ENCODE data around the gene ST3GAL4.
"Not testable (repeated sequence)": the region's sequence is repeated elsewhere in the genome, so short reads cannot be mapped to it uniquely, and the experiment has no call there.

The ST3GAL4 gene

DNA sequence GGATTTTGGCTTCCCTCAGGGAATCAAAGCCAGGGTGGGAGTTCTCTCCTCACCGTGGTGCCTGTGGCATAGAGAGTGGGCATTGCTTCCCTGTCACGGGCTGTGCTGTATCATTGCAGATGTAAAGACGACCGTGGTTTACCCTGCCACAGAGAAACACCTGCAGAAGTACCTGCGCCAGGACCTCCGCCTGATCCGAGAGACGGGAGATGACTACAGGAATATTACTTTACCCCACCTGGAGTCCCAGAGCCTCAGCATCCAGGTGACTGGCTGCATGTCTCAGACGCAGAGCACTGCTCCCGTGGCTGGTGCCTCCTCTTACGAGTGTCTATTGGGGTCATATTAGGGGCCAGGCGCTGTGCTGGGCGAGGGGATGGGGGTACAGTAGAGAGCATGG lies 24.2 kb upstream of the ST3GAL4 start:
- no peak for DNase-seq

DNA sequence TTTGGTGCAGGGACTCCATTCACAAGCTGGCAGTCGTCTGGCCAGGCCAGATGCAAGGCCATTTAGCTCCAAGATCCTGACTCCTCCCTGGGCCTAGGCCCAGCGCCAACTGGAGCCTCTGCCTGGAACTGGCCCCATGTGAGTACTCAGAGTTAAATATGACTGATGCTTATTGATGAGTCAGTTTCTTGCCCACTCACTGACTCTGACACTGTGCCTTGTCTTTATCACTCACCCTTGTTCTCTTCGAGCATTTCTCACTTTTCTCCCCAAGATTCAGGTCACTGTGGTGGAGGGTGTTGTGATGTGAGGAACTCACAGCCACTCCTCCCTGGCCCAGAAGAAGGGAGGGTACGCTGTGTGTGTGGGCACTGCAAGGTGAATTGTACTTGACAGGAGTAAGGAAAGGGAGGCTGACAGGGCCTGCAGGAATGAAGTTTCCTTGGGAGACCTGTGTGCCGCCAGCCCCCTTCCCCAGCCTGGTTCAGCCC lies 23.2 kb upstream of the ST3GAL4 start:
- no peak for DNase-seq

DNA sequence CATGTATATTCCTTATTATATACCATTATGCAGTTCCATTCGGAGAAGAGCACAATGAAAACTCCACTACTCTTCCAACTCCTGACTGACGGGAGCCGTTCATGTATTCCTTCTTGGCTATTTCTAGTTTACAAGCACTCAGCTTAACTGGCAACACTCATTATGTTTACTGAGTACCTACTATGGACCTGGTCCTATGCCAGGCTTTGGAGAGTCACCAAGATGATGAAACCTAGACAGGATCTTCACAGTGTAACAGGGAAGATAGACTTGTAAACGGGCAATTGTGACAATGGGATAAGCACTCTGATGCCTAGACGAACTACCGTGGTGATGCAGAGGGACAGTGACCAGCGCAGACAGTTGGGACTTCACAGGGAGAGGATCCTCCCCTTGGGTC lies 22.3 kb upstream of the ST3GAL4 start:
- DNase-seq = no peak

DNA sequence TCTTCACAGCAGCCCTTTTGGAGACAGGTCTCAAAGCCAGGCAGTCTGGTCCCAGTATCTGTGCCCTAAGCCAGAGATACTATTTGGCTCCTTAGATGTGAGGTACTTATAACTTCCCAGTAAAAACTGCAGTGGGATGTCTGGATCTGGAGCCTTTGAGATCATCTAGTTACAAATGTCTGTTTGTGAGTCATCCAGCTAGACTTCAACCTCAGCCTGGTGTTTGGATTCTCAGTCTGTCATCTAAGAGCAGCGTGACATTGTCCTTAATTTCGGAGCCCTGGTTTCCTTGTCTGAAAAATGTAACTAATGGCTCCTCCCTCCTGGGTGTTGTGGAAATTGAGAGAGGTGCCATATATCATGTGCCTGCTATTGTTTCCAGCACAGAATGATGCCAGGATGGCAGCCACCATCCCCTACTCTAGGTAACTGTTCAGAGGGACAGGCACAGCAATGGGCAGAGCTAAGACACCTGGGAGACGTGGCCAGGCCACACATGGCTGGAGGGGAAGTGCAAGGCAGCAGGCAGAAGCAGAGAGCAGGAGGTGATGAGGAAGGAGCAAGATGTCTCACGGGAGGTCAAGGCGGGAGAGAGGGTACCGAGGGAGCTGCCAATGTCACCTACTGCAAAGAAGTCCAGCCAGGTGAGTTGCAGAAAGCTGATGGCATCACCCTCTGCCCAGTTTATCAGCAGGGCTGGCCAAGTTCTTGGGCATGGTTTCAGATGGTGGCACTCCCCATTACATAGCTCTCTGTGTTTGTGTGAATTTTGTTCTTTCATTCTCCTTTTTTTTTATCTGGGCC lies 20.6 kb upstream of the ST3GAL4 start:
- DNase-seq = no peak

DNA sequence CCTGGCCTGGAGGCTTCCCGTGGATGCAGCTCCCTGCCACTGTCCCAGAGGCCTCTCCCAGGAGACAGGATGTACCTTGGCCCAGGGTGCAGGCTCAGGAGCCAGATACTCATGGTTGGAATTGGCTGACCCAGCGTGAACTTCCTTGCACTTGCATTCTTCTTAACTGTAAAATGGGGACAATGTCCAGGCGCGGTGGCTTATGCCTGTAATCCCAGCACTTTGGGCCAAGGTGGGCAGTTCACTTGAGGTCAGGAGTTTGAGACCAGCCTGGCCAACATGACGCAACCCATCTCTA lies 20.1 kb upstream of the ST3GAL4 start:
- no peak for DNase-seq

DNA sequence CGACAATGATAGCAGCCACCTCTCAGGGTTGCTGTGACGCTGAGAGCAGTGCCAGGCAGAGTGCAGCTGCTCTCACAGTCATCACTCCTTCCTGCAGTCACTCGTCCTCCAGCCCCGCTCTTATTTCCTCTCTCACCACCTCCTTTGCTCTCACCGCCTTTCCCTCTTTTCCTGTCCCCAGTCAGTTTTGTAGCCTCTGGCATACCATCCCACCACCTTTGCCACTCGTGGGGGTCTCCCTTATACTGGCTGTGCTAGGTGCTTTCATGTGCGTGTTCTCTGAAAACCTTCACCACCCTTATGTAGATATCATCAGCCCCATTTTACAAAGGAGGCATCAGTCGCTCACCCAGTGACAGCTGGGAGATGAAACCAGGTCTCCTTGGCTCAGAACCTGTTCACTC lies 19.3 kb upstream of the ST3GAL4 start:
- DNase-seq = no peak

DNA sequence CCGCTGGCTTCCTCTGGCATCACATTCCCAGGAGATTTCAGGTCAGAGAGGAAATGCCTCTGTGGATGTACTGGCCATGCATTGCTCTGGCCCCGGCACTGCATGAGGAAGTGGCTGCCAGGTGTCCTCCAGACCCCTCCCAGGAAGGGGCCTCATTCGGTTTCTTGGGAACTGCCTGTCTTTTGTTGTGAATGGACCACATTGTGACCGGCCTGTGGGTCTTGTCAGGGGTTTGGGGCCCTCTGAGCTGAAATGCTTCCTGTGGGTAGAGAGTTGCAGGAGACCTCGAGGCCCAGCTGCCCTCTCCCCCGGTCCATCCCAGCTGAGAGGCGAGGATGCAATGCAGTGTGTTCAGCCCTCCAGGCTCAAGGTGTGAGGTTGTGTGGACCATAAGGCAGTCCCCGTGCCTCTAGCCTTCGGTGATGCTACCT lies 18.8 kb upstream of the ST3GAL4 start:
- no peak for DNase-seq

DNA sequence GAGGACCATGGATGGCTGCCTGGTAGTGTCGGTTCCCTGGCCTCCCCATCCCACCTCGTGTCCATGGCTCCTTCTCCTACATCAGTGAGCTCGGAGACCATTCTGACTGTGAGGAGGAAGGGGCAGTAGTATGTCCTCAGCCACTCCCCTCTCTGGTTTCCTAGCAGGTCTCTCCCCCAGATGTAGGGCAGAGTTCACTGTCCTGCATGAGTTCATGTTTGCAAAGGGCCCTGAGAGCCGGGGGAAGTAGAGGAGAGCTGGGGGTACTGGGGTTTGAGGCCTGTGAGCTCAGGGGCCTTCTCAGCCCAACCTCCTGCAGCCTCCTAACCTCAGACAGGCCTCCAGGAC lies 18.4 kb upstream of the ST3GAL4 start:
- DNase-seq = no peak

DNA sequence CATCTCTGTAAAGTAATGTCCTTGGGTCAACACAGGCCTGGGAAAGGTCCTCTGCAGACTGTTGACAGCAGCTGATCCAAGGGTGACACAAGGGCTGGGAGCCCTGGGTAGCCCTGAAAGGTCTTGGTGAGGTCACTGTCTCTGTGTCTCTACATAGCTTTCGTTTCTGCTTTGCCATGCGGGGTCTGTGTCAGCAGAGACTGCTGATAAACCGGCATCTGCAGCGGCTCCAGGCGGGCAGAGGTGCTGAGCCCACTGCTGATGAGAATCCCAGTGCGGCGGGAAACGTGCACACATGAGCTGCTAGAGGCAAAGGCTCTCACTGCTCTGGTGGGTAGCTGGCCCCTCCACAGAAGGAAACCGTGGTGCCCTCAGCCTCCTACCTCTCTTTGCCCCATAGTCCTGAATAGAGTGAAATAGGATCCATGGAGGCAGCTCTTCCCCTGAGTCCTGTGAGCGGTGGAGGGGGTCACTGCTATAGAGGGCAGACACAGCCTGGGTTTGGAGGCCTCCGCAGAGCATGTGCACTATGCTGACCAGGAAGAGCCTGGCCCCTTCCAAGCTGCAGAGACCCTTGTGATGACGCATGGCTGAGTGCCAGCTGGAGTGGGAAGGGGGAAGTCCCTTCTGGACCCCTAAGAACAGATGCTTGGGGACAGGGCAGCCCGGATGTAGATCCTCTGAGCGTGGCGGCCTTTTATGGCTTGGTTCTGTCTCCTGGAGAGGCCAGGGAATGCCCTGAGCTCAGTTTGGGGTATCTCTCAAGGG lies 17.8 kb upstream of the ST3GAL4 start:
- DNase-seq = no peak

DNA sequence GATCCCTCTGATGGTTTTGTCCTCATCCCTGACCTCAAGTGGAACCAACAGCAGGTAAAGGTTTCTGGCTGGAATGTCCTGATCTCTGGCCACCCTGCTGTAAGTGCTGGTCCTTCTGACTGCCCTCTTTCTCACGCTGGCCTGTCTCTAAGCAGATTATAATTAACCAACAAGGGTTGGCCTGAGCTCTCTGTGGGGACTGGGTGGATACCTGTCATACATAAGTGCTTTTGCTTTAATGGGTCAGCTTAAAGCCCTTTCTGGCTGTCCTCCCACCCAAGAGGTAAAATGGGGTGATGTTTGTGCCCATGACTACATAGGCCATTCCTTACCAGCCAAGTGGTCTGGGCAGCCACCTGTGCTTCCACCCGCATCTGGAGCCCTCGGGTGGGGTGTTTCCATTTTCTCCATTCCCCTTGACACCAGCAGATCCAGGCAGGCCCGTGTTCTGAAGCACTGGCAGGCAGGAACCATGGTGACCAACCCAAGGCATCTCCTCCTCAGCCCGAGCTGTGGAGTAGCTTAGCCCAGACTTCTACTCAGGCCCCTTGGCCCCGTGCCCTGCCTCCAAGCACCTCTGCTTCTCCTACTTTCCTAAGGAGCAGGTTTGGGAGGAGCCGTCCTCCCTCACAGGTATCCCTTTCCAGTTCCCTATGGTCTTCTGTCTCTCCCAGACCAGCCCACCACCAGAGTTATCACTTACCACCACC lies 17.0 kb upstream of the ST3GAL4 start:
- no peak for DNase-seq

DNA sequence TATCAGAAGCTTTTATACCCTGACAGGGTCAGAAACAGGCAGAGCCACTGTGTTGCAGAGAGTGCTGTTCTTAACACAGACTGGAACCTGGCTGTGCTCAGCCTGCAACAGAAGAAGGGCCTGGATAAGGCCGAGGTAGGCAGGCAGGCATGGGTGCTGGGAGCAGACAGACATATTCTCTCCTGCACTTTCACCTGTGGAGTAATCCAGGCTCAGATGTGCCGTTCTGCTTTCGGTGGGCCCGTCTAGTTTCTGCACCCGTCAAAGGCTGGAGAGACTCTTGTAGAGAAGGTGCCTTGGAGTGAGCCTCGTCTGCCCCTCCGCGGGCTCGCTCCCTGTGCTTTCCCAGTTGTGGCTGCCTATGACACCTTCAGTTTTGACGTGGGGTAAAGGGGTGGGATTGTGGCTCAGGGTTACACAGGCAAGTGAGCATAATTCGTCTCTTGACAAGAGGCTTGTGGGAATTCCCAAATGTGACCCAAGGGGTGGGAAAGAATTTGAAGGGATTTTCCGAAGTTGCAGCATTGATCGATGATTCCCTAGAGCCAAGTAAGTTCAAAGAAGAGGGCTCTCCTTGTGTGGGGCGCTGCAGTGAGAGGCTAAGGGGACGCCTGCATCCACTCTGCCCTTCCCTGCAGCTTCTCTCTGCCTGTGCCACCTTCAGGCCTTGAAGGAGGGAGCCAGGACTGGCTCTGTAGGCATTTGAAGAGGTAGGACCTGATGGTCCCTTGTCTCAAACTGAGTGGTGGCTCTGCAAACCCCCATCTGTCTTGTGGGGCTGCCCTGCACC lies 16.2 kb upstream of the ST3GAL4 start:
- no peak for DNase-seq

DNA sequence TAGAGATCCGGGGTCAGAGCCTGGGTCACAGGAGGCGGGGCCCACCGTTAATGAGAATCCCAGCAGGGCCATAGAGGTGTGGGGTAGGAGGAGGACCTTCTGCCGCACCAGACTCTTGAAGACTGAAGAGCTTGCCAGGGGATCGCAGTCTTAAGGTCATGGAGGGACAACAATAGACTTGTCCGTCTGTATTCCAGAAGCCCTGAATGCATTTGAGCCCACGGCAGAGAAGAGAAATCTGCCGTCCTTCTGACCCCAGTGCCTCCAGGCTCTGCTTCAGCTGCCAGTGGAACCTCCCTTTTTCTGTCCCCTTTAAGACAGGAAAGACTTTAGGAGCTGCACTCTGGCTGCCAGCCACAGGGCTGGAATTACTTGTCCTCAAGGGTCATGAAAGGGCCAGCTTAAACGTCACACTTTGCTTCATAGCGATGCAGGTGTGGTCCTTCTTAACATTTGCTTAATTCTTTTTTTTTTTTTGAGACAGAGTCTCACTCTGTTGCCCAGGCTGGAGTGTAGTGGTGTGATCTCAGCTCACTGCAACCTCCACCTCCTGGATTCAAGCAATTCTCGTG lies 15.5 kb upstream of the ST3GAL4 start:
- no peak for DNase-seq

DNA sequence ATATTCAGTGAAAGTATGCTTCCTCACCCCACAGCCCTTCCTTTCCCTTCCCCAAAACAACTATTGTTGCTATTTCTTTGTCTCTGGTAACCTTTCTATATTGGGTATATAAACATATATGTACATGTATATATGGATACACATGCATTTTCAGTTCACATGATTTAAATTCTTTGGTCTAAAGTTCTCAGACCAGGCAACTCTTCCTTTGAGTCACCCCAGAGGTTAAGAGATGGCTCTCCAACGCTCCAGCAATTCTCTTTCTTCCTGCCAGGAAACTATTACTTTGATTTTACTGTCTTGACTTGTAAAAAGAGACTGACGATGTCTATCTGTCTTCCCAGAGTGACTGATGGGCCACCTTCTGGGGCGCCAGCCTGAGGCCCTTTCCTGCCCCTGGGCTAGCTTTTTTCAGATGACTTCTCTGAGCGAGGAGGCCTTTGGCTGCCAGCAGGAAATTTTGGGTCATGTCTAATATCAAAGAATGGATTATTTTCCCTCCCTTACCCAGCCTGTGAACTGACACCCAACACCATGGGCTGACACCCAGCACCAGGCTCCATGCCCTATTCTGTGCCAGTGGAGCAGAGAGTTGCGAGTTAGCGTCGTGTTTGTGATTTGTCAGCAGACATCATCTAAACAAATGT lies 14.4 kb upstream of the ST3GAL4 start:
- no peak for DNase-seq

DNA sequence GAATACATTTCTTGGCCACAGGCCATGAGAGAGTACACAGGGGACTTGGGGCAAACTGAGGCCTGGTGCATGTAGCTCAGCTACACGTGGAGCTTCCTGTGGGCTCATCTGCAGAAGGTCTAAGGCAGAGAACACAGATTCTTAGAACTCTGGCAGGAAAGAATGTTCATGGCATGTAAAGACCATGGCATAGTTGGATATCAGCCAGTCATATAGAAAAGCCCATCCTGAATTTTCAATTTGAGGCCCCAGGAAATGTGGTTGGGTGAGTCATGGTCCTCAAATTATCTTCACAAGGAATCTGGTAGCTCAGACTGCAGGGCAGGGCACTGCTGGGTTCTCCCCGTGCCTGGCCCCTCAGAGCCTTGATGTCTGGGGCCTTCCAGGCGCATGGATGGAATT lies 13.7 kb upstream of the ST3GAL4 start:
- DNase-seq = no peak

DNA sequence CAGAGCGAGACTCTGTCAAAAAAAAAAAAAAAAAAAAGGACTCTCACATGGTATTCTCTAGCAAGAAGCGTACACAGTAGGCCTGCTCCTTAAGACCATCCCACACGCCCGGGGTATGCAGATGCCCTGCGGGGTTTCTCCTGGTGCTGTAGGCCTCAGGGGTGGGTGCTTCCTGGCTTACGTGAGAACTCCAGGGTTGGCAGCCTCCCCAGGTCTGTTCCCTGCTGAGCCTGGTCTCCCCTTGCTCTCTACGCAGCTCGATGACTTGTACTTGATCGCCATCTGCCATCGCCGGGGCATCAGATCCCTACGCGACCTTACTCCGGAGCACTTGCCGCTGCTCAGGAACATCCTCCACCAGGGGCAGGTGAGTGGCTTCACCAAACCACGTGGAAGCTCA lies 12.4 kb upstream of the ST3GAL4 start:
- DNase-seq = no peak

DNA sequence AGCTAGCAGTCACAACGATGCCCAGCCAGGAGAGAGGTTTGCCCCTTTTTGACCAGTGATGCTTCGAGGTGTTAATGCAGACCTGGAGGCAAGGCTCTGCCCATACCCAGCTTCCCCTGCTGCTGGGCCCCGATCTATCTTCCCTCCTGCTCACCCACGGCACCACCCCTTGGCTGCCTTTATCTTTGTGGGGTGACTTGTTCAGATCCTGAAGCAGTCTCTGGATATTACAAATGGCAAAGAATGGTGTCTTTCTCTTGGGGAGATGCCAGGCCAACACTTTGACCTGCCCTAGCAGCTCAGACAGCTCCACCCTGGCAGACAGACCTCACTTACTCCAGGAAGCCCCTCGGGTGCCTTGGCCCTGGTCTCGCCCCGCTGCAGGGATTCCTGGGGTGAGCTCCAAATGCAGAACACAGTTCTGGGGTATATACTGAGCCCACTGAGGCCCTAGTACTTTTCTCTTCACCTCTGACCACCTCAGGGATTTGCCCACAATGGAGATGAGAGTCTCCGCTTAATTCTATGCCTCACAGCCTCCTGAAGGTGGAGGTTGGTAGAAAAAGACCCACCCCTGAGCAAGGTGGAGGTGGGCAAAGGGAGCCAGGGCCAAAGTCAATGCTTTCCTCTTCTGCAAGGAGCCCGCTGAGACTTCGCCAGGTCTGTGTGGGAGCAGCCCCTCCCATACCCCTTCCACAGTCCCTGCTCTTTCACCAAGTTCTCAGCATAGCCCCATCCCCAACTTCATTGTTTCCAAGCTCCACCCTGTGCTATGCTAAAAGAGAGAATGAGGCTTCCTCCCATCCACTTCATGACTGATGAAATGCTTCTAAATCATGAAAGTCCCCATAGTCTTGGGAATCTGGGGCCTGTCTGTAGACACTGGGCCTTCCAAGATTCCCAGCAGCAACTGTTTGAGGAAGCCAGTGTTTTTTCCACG lies 11.1 kb upstream of the ST3GAL4 start:
- DNase-seq = no peak

DNA sequence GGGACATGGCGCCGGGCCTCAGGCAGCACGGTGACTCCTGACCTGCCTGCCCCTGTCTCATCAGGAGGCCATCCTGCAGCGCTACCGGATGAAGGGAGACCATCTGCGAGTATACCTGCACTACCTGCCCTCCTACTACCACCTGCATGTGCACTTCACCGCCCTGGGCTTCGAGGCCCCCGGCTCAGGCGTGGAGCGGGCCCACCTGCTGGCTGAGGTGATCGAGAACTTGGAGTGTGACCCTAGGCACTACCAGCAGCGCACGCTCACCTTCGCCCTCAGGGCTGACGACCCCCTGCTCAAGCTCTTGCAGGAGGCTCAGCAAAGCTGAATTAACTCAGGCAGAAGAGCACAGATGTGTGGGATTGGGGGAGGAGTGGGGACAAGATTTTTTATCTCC lies 10.2 kb upstream of the ST3GAL4 start:
- no peak for DNase-seq

DNA sequence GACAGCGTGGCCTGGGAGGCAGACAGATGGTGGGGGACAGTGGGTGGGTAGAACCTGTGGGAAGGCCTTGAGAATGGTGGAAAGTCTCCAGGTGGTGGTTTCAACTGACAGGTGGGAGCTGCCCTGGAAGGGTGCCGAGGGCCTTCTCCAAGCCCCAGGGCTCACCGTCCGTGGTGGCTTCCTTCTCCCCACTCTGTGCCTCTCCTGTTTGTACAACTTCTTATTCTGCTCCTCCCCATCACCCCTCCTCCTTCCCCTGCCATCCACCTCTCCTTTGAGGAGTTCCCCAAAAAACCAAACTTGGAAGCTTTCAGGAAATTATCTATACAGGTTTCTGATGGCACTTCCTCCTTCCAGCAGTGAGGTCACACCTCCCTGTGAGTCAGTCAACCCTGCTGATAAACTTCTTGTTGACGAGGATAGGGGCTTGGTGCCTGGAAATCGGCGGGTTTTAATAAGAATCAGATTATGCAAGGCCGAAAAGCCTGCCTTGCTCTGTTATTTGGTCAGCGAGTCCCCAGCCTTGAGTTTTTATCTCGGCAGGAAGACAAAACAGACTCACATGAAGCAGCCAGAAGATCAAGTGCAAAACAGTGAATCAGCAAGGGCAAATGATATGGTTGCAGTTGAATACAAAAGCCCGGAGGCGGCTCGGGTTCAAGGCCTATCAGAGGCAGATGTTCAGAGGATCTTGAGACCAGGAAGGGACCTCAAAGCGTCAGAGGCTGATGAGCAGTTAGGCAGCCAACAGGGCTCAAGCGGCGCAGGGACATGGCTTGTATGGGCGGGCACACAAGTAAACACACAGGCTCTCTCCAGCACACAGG lies 9.5 kb upstream of the ST3GAL4 start:
- DNase-seq = no peak

DNA sequence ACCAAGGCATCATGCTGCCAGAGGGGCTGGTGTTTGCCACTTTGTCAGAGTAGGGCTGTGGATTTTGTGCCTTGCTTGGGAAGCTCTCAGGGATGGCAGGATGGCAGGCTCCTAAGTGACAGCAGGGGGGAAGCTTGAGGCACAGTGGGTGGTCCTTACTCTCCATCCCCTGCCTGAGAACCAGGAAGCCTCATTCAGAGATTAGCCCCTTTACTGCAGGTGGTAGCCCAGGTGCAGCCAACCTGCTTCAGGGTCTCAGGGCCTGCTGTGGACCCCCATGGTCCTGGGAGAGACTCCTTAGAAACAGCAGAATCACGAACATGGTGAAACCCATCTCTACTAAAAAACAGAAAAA lies 8.9 kb upstream of the ST3GAL4 start:
- DNase-seq = no peak

DNA sequence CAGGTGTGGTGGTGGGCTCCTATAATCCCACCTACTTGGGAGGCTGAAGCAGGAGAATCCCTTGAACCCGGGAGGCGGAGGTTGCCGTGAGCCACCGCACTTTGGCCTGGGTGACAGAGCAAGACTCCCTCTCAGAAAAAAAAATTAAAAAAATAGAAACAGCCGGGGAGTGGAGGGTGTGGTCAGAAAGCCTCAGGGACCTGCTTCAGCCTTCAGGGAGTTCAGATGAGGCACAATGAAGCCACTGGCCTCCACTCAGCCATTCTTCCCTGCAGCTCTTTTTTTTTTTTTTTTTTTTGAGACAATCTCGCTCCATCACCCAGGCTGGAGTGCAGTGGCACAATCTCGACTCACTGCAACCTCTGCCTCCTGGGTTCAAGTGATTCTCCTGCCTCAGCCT lies 8.5 kb upstream of the ST3GAL4 start:
- DNase-seq = not testable (repeated sequence)

Measured in 8988T (cell line).